Activated CD4-positive, CD25-positive, alpha-beta regulatory T cell (primary cell): ENCODE data around the gene PDGFB.

Experiments
- DNase-seq, 4 experiments: peaks; one replicate each; lab custom pipeline; 2025; lab: John Stamatoyannopoulos, UW

Gene PDGFB

GRCh38 chr22:39253435-39254070 is 8.8 kb upstream of the PDGFB start:
- no peak for DNase-seq

GRCh38 chr22:39252461-39253434 is 8.0 kb upstream of the PDGFB start:
- no peak for DNase-seq

- no peak for DNase-seq
Measured at GRCh38 chr22:39251762-39252460, 7.1 kb upstream of the PDGFB start.

GRCh38 chr22:39250838-39251237 is 6.1 kb upstream of the PDGFB start:
- no peak for DNase-seq

GRCh38 chr22:39250131-39250530 is 5.3 kb upstream of the PDGFB start:
- no peak for DNase-seq

GRCh38 chr22:39249086-39249704 is 4.4 kb upstream of the PDGFB start:
- DNase-seq, result no peak

- DNase-seq, result no peak
Measured at GRCh38 chr22:39248254-39248653, 3.5 kb upstream of the PDGFB start.

GRCh38 chr22:39247361-39247760 is 2.6 kb upstream of the PDGFB start:
- DNase-seq, result no peak

GRCh38 chr22:39246690-39247332 is 2.0 kb upstream of the PDGFB start:
- DNase-seq, result no peak

GRCh38 chr22:39246217-39246616 is 1.4 kb upstream of the PDGFB start:
- no peak for DNase-seq

GRCh38 chr22:39245130-39246039 is 603 bp upstream of the PDGFB start:
- DNase-seq, result no peak

- no peak for DNase-seq
Measured at GRCh38 chr22:39244136-39244495, 666 bp downstream of the PDGFB start.

- DNase-seq, result no peak
Measured at GRCh38 chr22:39243439-39244135, 1.2 kb downstream of the PDGFB start.

- DNase-seq, result peak in 2 of 4 experiments; percentile 22 to 29
Measured at GRCh38 chr22:39242595-39243438, 2.0 kb downstream of the PDGFB start.

GRCh38 chr22:39241794-39242594 is 2.8 kb downstream of the PDGFB start:
- peak in 2 of 4 experiments; percentile 29 to 56 for DNase-seq

- DNase-seq, result no peak
Measured at GRCh38 chr22:39240831-39241793, 3.7 kb downstream of the PDGFB start.
